Astrocyte (in vitro differentiated cells and primary cell): ENCODE results near the gene PPP1R14C.

Experiments used
- EZH2 ChIP-seq: IDR thresholded peaks from 2 replicates; pipeline ENCODE4 v1.6.1; 2012; ENCODE audit warnings: mild to moderate bottlenecking, low read length, inconsistent platforms; ENCODE audit not compliant: insufficient read depth
- TF ChIP-seq, protein P1 (sequence below): IDR thresholded peaks from 2 replicates; pipeline ENCODE4 v1.5.1; 2011; ENCODE audit warnings: low read depth, mild to moderate bottlenecking, inconsistent platforms, low read length, moderate library complexity; ENCODE audit not compliant: insufficient read depth

DNA sequence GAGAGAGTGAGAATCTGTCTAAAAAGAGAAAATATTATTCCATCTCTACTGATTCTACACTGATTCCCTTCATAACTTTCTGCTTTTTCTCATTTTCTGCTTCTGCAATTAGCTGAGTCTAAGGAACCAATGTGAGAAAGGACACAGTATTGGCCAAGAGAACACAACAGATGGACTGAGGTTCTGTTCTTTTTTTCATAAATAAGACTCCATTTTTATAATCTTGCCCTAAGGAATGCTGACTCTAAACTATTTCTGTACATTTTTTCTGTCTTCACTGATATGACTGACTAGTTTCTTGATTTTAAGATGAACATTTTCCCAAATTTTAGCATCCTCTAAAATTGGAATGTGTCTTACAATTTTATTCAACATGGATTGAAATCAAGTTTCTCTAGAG is 138.9 kb downstream of the PPP1R14C start:
- TF ChIP-seq, protein P1, sequence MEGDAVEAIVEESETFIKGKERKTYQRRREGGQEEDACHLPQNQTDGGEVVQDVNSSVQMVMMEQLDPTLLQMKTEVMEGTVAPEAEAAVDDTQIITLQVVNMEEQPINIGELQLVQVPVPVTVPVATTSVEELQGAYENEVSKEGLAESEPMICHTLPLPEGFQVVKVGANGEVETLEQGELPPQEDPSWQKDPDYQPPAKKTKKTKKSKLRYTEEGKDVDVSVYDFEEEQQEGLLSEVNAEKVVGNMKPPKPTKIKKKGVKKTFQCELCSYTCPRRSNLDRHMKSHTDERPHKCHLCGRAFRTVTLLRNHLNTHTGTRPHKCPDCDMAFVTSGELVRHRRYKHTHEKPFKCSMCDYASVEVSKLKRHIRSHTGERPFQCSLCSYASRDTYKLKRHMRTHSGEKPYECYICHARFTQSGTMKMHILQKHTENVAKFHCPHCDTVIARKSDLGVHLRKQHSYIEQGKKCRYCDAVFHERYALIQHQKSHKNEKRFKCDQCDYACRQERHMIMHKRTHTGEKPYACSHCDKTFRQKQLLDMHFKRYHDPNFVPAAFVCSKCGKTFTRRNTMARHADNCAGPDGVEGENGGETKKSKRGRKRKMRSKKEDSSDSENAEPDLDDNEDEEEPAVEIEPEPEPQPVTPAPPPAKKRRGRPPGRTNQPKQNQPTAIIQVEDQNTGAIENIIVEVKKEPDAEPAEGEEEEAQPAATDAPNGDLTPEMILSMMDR, result no peak
- no peak for TF ChIP-seq EZH2
